Measurements from ENCODE around the gene TOR4A. TPM values are rescaled to one million over a fixed set of nuclear protein-coding genes. Genes with fewer than 3 reads are reported as not detected.

Gene TOR4A
- total and polyA plus RNA-seq, 7 donors, result 3.8 to 33.0 (median 4.3) TPM

GRCh38 chr9:137317718-137318511 lies 40.4 kb downstream of the TOR4A start:
- Histone ChIP-seq H3K9me3 (no peaks in the 10 kb centered on the region), H3K4me1 (peaks cover 0 to 26% (median 15%) of the 10 kb centered on the region in 4 donors), H3K27ac (no peak overlapping the region), H3K36me3 (no peaks in the 10 kb centered on the region), H3K27me3 (peaks cover 13 to 29% (median 28%) of the 10 kb centered on the region in 3 donors), H3K4me3 (no peak overlapping the region)
- TF ChIP-seq POLR2AphosphoS5 (IDR thresholded peaks at IDR 0.05), result no peak
- no peak for TF ChIP-seq CTCF (IDR thresholded peaks at IDR 0.05)
- no peak for TF ChIP-seq POLR2A (IDR thresholded peaks at IDR 0.05)
- TF ChIP-seq EP300 (IDR thresholded peaks at IDR 0.05), result no peak
- peak; percentile 54 for DNase-seq
- intact Hi-C loops (cut with DNase I), result no loop called here
- 85 to 86% methylated on average over 24 of the region's 24 CpGs for WGBS, 2 donors

DNA sequence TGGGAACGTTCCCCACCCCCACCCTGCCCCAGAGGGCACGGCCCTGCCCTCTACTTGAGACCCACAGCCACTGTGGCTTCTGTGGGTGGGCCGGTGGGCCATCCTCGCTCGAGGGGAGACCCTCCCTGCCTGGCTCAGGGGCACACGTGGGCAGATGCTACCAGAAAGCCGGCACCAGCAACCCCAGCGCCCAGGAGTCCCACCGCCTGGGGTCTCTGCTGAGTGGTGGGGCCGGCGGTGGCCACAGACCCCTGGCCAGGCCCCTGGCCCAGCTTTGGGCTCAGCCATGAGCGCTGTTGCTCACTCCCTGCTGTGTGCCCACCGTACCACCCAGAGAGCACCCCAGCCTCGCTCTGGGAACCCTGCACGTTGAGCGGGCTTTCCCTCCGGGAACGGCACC lies 41.1 kb downstream of the TOR4A start:
- WGBS, 2 donors, result 87 to 88% methylated on average over 18 of the region's 18 CpGs
- peak overlapping the region in 2 of 4 donors; percentile 37 to 41 for H3K27ac ChIP-seq
- H3K36me3 ChIP-seq, result no peaks in the 10 kb centered on the region
- peaks cover 13 to 29% (median 28%) of the 10 kb centered on the region in 3 donors for H3K27me3 ChIP-seq
- peak; percentile 33 for DNase-seq
- no peak for TF ChIP-seq POLR2AphosphoS5 (IDR thresholded peaks at IDR 0.05)
- no peak for TF ChIP-seq CTCF (IDR thresholded peaks at IDR 0.05)
- no peak for TF ChIP-seq POLR2A (IDR thresholded peaks at IDR 0.05)
- no peak for TF ChIP-seq EP300 (IDR thresholded peaks at IDR 0.05)
- peaks cover 0 to 26% (median 15%) of the 10 kb centered on the region in 4 donors for H3K4me1 ChIP-seq
- no peaks in the 10 kb centered on the region for H3K9me3 ChIP-seq
- intact Hi-C loops (cut with DNase I), result no loop called here
- no peak overlapping the region for H3K4me3 ChIP-seq

- peak; percentile 61 for DNase-seq
- H3K4me3 ChIP-seq, result no peak overlapping the region
Measured at GRCh38 chr9:137319011-137319738, 41.6 kb downstream of the TOR4A start.

GRCh38 chr9:137319739-137320551 lies 42.4 kb downstream of the TOR4A start:
- intact Hi-C loops (cut with DNase I), result no loop called here
- Histone ChIP-seq H3K36me3 (no peaks in the 10 kb centered on the region), H3K27me3 (peaks cover 13 to 29% (median 27%) of the 10 kb centered on the region in 3 donors), H3K4me1 (peaks cover 0 to 25% (median 15%) of the 10 kb centered on the region in 4 donors), H3K27ac (no peak overlapping the region), H3K9me3 (no peaks in the 10 kb centered on the region), H3K4me3 (no peak overlapping the region)
- peak; percentile 53 for DNase-seq
- 86 to 93% methylated on average over 22 of the region's 22 CpGs for WGBS, 2 donors
- TF ChIP-seq EP300 (IDR thresholded peaks at IDR 0.05) (no peak), CTCF (IDR thresholded peaks at IDR 0.05) (no peak), POLR2A (IDR thresholded peaks at IDR 0.05) (no peak), POLR2AphosphoS5 (IDR thresholded peaks at IDR 0.05) (no peak)

More at GRCh38 chr9:137319011-137319738, 41.6 kb downstream of the TOR4A start:
- Histone ChIP-seq H3K4me1 (peaks cover 0 to 26% (median 15%) of the 10 kb centered on the region in 4 donors), H3K9me3 (no peaks in the 10 kb centered on the region), H3K27ac (peak overlapping the region in 2 of 4 donors; percentile 37 to 41), H3K27me3 (peaks cover 13 to 29% (median 28%) of the 10 kb centered on the region in 3 donors), H3K36me3 (no peaks in the 10 kb centered on the region)
- no peak for TF ChIP-seq EP300 (IDR thresholded peaks at IDR 0.05)
- WGBS, 2 donors, result 83 to 93% methylated on average over 26 of the region's 26 CpGs
- intact Hi-C loops (cut with DNase I), result no loop called here
